Fibroblast of villous mesenchyme (primary cell): ENCODE data around the gene KCNN2. TPM values are rescaled to one million over a fixed set of nuclear protein-coding genes. Genes with fewer than 3 reads are reported as not detected.

Source experiments
- DNase-seq: peaks from one replicate; pipeline ENCODE4 v3.0.0-alpha.2; 2010; ENCODE audit warnings: low read depth
- H3K4me3 ChIP-seq: 2 replicates; pipeline ENCODE4 v1.5.1; 2011; ENCODE audit warnings: low read depth, mild to moderate bottlenecking, low read length
- CTCF ChIP-seq: IDR thresholded peaks from 2 replicates; pipeline ENCODE4 v1.5.1; 2012; ENCODE audit warnings: low read depth, mild to moderate bottlenecking, low read length; ENCODE audit not compliant: insufficient read depth
- total RNA-seq: library from RNA; depleted of rRNA; stranded (reverse); fragments of >200 nt; gene quantifications from 2 replicates; pipeline ENCODE4 v1.2.3, GENCODE V29; 2012

Gene KCNN2
- total RNA-seq, 1 donor = 2.6 TPM

GRCh38 chr5:114402206-114402605 lies 40.3 kb downstream of the KCNN2 start:
- no peak for DNase-seq
- no peak overlapping the region for H3K4me3 ChIP-seq
- TF ChIP-seq CTCF = no peak

GRCh38 chr5:114407783-114408182 lies 45.9 kb downstream of the KCNN2 start:
- DNase-seq = no peak
- no peak overlapping the region for H3K4me3 ChIP-seq
- TF ChIP-seq CTCF = no peak

GRCh38 chr5:114408847-114409246 lies 47.0 kb downstream of the KCNN2 start:
- no peak for DNase-seq
- no peak for TF ChIP-seq CTCF
- no peak overlapping the region for H3K4me3 ChIP-seq

- DNase-seq = no peak
- no peak for TF ChIP-seq CTCF
- no peak overlapping the region for H3K4me3 ChIP-seq
Observed at GRCh38 chr5:114411380-114411931, 49.6 kb downstream of the KCNN2 start.

- TF ChIP-seq CTCF = no peak
- no peak overlapping the region for H3K4me3 ChIP-seq
- peak; percentile 93 for DNase-seq
Observed at GRCh38 chr5:114412510-114413171, 50.8 kb downstream of the KCNN2 start.

- DNase-seq = no peak
- TF ChIP-seq CTCF = no peak
Observed at GRCh38 chr5:114415760-114416159, 53.9 kb downstream of the KCNN2 start.

GRCh38 chr5:114416254-114416653 lies 54.4 kb downstream of the KCNN2 start:
- no peak for DNase-seq
- H3K4me3 ChIP-seq = no peak overlapping the region
- no peak for TF ChIP-seq CTCF

More at GRCh38 chr5:114415760-114416159, 53.9 kb downstream of the KCNN2 start:
- H3K4me3 ChIP-seq = no peak overlapping the region
